A549 treated with AZD9567 at 1 μM for 4 hours (cell line): ENCODE data around the gene MCFD2. TPM values are rescaled to one million over a fixed set of nuclear protein-coding genes. Genes with fewer than 3 reads are reported as not detected.

Source experiments
- total RNA-seq: library from RNA; stranded (reverse); fragments of 200-300 nt; extraction: Qiagen RNA extraction; gene quantifications from 5 replicates; pipeline ENCODE4 v1.2.3, GENCODE V29; 2022; ENCODE audit not compliant: insufficient read depth

MCFD2 gene
- total RNA-seq: 86.7 to 99.4 TPM (median 97.5 TPM) in 5 replicates

DNA sequence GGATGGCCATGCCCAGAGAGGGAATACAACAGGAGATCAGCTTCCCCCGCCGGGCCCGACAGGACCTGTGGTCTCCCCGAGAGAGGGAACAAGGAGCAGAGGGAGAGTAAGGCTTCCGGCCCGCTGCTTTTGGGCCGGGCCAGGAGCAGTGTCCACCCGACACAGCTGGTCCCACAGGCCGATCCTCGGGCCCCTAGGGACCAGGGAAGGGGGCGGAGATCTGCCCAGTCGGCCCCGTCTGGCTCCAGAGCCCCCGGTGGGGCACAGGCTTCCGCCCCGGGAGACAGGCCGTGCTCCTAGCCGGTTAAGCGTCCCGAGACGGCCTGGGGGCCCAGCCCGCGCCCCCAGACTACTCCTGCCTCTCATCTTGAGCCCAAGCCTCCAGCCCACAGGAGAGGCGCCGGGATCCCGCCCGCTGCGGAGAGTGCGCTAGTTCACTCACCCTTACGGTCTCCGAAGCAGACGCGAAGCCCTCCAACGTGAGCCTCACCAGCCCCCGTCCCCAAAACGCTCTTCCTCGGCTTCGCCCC, at the start of gene MCFD2:
MCFD2 (minus strand) TSS at position 526 of the 530 bp plus-strand sequence. CDS start 6,635 bp downstream, outside the sequence.

Other genes starting within 250 kb of the MCFD2 start
- 15.6 to 30.4 TPM (median 19.6 TPM) in 5 replicates for gene SOCS5, start 216.5 kb downstream of the MCFD2 start, total RNA-seq
- gene TTC7A, start 25.4 kb upstream of the MCFD2 start, total RNA-seq: 35.9 to 55.0 TPM (median 40.5 TPM) in 5 replicates
- 0.10 TPM in 1 of 5 replicates, not detected in the others for gene STPG4, start 239.5 kb upstream of the MCFD2 start, total RNA-seq